ENCODE results near the gene SLC1A2. TPM values are rescaled to one million over a fixed set of nuclear protein-coding genes. Genes with fewer than 3 reads are reported as not detected.

Gene SLC1A2
- polyA plus RNA-seq, 1 experiment, result 0.60 TPM

GRCh38 chr11:35391922-35392688 lies 27.3 kb downstream of the SLC1A2 start:
- H3K4me3 ChIP-seq (ENCODE audit: low read depth, low read length), result no peak overlapping the region
- H3K27me3 ChIP-seq (ENCODE audit: control insufficient read depth, insufficient read depth, low read length), result no peaks in the 10 kb centered on the region
- H3K36me3 ChIP-seq (ENCODE audit: control insufficient read depth, insufficient read depth, low read length), result no peaks in the 10 kb centered on the region
- ChIA-PET CTCF (interaction anchor here (0.6 to 5.7 kb wide), 38 partner anchors 9 to 805 kb away, joined by 3 to 57 read pairs (median 4); partner anchors contain the start of gene CD44), POLR2A (interaction anchor here (0.7 kb wide), 1 partner anchor 87 kb away, joined by 4 read pairs; no protein-coding TSS in a partner anchor)
- peak; percentile 83 for TF ChIP-seq CTCF (IDR thresholded peaks at IDR 0.05; ENCODE audit: insufficient read depth, low read depth, low read length)
- no peak for DNase-seq (ENCODE audit: low read depth)

- ChIA-PET CTCF (interaction anchor here (0.6 to 5.7 kb wide), 23 partner anchors 11 to 804 kb away, joined by 3 to 57 read pairs (median 4); partner anchors contain the start of gene CD44), POLR2A (no interaction called here)
- no peak for TF ChIP-seq CTCF (IDR thresholded peaks at IDR 0.05; ENCODE audit: insufficient read depth, low read depth, low read length)
- Histone ChIP-seq H3K4me3 (ENCODE audit: low read depth, low read length) (no peak overlapping the region), H3K36me3 (ENCODE audit: control insufficient read depth, insufficient read depth, low read length) (no peaks in the 10 kb centered on the region), H3K27me3 (ENCODE audit: control insufficient read depth, insufficient read depth, low read length) (no peaks in the 10 kb centered on the region)
- no peak for DNase-seq (ENCODE audit: low read depth)
Measured at GRCh38 chr11:35390737-35391682, 28.3 kb downstream of the SLC1A2 start.

GRCh38 chr11:35389897-35390465 lies 29.4 kb downstream of the SLC1A2 start:
- no peak for DNase-seq (ENCODE audit: low read depth)
- POLR2A ChIA-PET, result no interaction called here
- Histone ChIP-seq H3K27me3 (ENCODE audit: control insufficient read depth, insufficient read depth, low read length) (no peaks in the 10 kb centered on the region), H3K4me3 (ENCODE audit: low read depth, low read length) (no peak overlapping the region), H3K36me3 (ENCODE audit: control insufficient read depth, insufficient read depth, low read length) (no peaks in the 10 kb centered on the region)
- CTCF ChIA-PET, result interaction anchor here (0.8 to 5.7 kb wide), 3 partner anchors 11 to 465 kb away, joined by 3 to 57 read pairs (median 3); no protein-coding TSS in a partner anchor
- TF ChIP-seq CTCF (IDR thresholded peaks at IDR 0.05; ENCODE audit: insufficient read depth, low read depth, low read length), result no peak

GRCh38 chr11:35389112-35389511 lies 30.2 kb downstream of the SLC1A2 start:
- Histone ChIP-seq H3K27me3 (ENCODE audit: control insufficient read depth, insufficient read depth, low read length) (no peaks in the 10 kb centered on the region), H3K36me3 (ENCODE audit: control insufficient read depth, insufficient read depth, low read length) (no peaks in the 10 kb centered on the region), H3K4me3 (ENCODE audit: low read depth, low read length) (no peak overlapping the region)
- no peak for TF ChIP-seq CTCF (IDR thresholded peaks at IDR 0.05; ENCODE audit: insufficient read depth, low read depth, low read length)
- POLR2A ChIA-PET, result no interaction called here
- DNase-seq (ENCODE audit: low read depth), result no peak
- CTCF ChIA-PET, result interaction anchor here (5.7 kb wide), 1 partner anchor 464 kb away, joined by 57 read pairs; no protein-coding TSS in a partner anchor
